HT1080 (cell line): ENCODE data around the gene LDHAL6A. TPM values are rescaled to one million over a fixed set of nuclear protein-coding genes. Genes with fewer than 3 reads are reported as not detected.

Experiments used
- DNase-seq: peaks from one replicate; pipeline ENCODE4 v3.0.0-alpha.2; 2015; ENCODE audit warnings: low read depth
- total RNA-seq: library from RNA; depleted of rRNA; stranded (reverse); fragments of >200 nt; shearing (Covaris generic); gene quantifications from 2 replicates; pipeline ENCODE4 v1.2.3, GENCODE V29; 2014; rRNA removed

The LDHAL6A gene
- total RNA-seq, 1 experiment from 2014 or later, result not detected

DNA sequence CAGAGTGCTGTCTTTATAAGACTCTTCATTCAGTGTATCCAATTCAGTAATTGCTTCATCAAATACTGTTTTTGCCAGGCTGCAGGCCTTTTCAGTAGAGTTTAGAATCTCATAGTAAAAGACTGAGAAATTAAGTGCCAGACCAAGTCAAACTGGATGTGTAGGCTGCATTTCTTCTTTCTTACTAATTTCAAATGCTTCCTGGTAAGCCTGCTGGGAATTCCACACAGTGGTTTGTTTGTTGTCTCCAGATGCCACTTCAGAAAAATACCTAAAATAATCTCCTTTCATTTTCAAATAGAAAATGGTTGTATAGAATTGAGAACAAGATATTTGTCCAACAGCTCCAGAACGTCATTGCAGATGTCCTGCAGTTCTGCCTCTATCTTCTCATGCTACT is 34.7 kb downstream of the LDHAL6A start:
- DNase-seq, result no peak

GRCh38 chr11:18490736-18491485 is 35.3 kb downstream of the LDHAL6A start:
- DNase-seq, result no peak

GRCh38 chr11:18491924-18492323 is 36.3 kb downstream of the LDHAL6A start:
- no peak for DNase-seq

- DNase-seq, result no peak
Observed at GRCh38 chr11:18492888-18493287, 37.2 kb downstream of the LDHAL6A start.

DNA sequence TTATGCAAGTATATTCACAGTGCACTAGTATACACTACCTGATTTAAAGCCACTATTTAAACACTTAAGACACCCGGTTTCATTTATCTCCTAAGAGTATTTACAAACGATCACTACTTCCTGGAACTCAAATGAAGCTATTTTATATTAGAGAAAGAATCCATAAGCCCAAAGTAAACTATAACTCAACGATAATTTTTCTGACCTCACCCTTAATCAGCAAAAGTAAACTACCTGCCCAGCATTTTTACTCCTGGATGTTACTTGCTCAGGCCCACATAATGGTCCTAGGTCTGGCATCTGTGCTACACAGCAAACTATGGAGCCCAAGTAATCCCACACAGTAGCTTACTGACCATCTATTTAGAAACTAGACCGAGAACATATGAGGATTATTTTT is 37.7 kb downstream of the LDHAL6A start:
- no peak for DNase-seq

DNA sequence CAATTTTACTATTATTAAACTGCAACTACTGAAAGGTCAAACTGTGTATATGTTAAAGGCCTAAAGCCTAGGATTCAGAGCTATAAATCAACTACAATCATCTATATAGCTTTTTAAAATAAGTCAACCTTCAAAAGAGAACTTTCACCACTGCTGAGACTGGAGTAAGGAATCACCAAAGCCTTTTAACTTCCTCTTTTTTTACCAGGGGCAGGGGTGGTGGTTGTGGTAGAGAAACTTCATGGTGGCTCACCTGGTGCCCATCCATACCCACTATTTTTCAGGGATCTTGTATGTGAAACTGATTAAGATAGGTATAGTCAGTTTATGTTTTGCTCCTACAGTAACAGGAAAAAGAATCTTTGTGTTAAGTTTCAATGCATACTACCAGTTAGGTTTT is 39.6 kb downstream of the LDHAL6A start:
- DNase-seq, result no peak

- DNase-seq, result no peak
Observed at GRCh38 chr11:18495703-18496102, 40.0 kb downstream of the LDHAL6A start.

DNA sequence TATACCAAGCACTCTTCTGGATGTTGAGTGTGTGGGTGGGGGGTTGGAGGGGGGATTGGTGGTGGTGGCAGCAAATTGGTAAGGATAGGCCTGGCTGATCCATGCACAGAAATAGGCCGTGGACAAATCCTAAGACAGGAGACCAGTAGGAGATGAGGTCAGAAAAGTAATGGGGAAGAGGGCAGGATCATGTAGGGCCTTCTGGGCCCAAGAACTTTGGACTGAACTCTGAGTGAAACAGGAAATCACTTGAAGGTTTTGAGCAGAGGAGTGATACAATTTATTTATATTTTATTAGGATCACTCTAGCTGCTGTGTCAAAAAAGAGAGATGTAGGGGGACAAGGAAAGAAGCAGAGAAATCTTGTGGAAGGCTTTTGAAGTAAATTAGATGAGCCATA is 42.4 kb downstream of the LDHAL6A start:
- no peak for DNase-seq

DNA sequence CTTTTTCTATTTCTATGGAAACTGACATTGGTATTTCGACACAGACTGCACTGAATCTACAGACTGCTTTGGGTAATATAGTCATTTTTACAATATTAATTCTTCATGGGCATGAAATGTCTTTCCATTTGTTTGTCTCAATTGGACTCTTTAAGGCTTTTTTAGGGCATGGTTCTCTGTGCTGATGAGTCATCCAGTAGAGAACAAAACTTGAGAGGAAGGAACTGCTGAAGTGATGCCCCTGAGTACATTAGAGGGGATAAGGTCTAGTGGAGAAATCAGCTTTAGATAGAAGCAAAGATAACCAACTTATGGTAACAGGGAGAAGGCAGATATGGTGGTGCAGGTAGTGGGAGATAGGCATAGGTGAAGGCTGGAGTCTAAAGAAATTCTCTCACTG is 46.0 kb downstream of the LDHAL6A start:
- no peak for DNase-seq

DNA sequence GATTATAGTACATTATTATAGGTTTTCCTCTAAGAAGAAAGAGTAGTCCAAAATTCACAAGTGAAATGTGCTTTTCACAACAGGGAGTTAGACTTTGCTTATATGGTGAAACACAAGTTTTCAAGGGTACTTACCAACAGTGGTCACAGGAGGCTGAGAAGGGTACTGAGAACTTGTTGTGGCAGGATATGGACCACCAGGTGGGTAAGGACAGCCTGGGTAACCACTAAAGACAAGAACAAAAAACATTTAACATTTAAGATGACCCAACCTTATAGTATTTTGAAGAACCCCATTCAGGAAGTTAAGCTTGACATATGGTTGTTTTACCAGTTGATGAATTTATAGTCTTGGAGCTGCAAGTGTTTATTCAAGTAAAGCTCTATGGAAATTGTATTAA is 46.7 kb downstream of the LDHAL6A start:
- no peak for DNase-seq

DNA sequence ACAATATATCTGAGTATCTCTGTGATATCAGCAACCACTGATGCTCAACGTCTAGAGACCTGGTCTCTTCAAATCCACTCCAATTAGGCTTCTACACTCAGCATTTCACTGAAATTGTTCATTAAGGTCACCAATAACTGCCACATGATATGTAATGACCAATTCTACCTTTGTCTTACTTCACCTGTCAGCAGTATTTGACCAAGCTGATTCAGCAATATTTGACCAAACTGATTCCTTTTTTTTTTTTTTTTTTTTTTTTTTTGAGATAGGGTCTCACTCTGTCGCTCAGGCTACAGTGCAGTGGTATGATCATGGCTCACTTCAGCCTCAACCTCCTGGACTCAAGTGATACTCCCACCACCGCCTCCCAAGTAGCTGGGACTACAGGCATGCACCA is 65.5 kb downstream of the LDHAL6A start:
- DNase-seq, result no peak

DNA sequence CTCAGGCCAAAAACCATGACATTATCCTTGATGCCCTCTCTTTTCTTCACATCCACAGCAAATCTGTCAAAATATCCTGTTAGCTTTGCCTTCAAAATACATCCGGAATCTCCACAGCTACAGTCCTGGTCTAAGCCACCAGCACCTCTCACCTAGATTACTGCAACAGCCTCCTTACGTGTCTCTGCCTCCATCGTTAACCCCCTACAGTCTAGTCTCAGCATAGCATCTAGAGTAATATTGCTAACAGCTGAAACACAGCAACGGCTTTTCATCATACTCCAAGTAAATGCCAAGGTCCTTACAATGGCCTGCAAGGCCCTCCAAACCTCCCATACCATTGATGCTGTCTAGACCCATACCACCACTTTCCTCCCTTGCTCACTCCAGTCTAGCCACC is 66.7 kb downstream of the LDHAL6A start:
- no peak for DNase-seq

GRCh38 chr11:18523084-18523483 is 67.4 kb downstream of the LDHAL6A start:
- no peak for DNase-seq

DNA sequence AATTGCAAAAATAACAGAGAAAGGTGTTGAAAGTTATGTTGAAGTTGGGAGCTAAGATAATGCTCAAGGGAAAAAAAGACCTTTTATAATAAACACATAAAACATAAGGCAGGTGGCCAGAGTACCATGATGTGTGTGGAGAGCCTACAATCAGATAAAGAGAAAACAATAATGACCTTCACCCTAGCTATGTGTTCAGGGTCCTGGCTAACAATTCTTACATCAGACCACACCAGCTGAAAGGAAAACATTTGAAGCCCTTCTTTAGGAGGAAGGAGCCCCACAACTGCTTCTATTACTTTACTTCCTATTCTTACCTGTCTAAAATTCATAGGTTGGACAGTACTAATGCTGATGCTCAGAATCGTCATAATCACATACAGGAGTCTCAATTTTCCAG is 68.6 kb downstream of the LDHAL6A start:
- no peak for DNase-seq

DNA sequence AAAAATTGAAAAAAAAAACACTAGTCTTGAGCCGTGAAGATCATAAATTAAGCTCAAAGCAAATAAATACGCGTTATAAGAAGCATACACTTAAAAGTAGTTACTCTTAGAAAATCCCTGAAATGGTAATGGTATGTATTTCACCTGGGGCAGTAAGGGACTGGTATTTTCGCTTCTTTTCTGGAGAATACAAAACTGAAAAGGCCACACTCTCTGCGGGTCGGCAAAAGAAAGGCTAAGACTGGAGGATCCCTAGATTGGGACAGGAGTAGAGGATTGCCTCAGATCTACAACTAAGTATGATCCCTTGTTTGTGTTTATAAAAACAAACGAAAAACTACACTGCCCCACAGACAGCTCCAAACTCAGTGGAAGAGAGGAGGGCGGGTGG is 70.5 kb downstream of the LDHAL6A start:
- DNase-seq, result no peak

DNA sequence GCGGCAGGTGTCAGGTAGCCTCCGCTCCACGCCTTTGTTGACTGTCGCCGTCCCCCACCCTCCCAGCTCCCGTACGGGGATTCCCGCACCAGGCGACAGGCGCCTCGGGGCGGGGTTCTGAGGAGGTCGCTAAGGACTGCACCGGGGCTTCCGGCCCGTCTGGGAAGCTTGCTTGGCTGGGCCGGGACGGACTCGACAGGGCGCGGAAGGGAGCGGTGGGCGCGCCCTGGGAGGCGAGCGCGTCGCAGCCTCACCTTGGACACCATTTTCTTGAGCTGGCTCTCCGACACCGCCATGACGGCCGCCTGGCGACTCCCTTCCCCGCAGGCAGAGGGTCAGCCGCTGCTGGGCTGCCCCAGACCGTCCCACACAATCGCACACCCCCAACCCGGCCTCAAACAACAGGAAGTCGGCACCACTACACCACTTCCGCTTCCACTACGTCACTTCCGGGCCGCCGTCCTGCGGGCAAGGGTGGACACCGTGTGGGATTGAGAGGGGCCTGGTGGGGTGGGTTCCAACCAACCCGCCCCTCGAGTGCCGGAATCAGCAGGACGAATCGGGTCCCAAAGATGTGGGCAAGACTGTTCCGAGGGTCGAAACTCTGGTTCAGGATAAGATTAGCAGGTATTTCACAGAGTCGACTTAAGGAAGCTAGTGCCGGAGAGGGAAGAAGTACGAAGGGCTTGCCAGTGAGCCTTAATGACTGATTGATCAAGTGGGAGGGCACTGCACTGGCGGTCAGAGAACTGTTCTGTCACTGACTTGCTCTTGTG is 71.1 kb downstream of the LDHAL6A start, which contains the start of gene TSG101:
Gene TSG101, minus strand, starts transcription at position 422 of the 776 bp plus-strand sequence. Its CDS starts 126 bp downstream, at position 296.
- DNase-seq, result peak; percentile 95

GRCh38 chr11:18527512-18527911 is 71.9 kb downstream of the LDHAL6A start:
- DNase-seq, result peak; percentile 52

Other genes with a start within 250 kb of the LDHAL6A start
- gene SAA4, start 219.1 kb upstream of the LDHAL6A start, total RNA-seq, result not detected in 2 replicates
- gene SAA2, start 207.2 kb upstream of the LDHAL6A start, total RNA-seq, result 0.29 TPM in 1 of 2 replicates, not detected in the other
- gene SAA1, start 189.6 kb upstream of the LDHAL6A start, total RNA-seq, result 0.69 and 1.7 TPM in 2 replicates
- 18.6 and 19.2 TPM in 2 replicates for gene HPS5, start 133.7 kb upstream of the LDHAL6A start, total RNA-seq
- gene GTF2H1, start 133.3 kb upstream of the LDHAL6A start, total RNA-seq, result 70.3 and 85.8 TPM in 2 replicates
- gene LDHA, start 61.3 kb upstream of the LDHAL6A start, total RNA-seq, result 713 and 1,482 TPM in 2 replicates
- gene LDHC, start 43.5 kb upstream of the LDHAL6A start, total RNA-seq, result not detected in 2 replicates
- 114 and 142 TPM in 2 replicates for gene TSG101, start 71.1 kb downstream of the LDHAL6A start, total RNA-seq
- 14.2 and 19.9 TPM in 2 replicates for gene UEVLD, start 132.9 kb downstream of the LDHAL6A start, total RNA-seq
- 0.73 TPM in 1 of 2 replicates, not detected in the other for gene MISFA, start 143.9 kb downstream of the LDHAL6A start, total RNA-seq
- gene SPTY2D1, start 178.5 kb downstream of the LDHAL6A start, total RNA-seq, result 15.5 and 16.7 TPM in 2 replicates
- 0.47 and 1.3 TPM in 2 replicates for gene TMEM86A, start 242.9 kb downstream of the LDHAL6A start, total RNA-seq